Keratinocyte (primary cell): ENCODE measurements around the gene OR4N5.

ENCODE experiments used
- EZH2 ChIP-seq: IDR thresholded peaks from one replicate; pipeline ENCODE4 v1.6.1; 2012; ENCODE audit warnings: inconsistent platforms, mild to moderate bottlenecking, low read length, moderate library complexity
- TF ChIP-seq, protein P1 (sequence below), 3 experiments: IDR thresholded peaks in 1 of 3; conservative IDR thresholded peaks in 1 of 3; optimal IDR thresholded peaks in 1 of 3; 2 replicates in 2 of 3; 3 replicates in 1 of 3; pipeline versions ENCODE3 to v1.5.1; 2011; ENCODE audit warnings: low read length in 3 of 3, mild to moderate bottlenecking in 3 of 3, moderate library complexity in 2 of 3, control low read depth in 1 of 3, inconsistent platforms in 1 of 3; ENCODE audit not compliant: insufficient read depth in 2 of 3; ENCODE audit errors: extremely low read depth in 1 of 3

- TF ChIP-seq, protein P1, sequence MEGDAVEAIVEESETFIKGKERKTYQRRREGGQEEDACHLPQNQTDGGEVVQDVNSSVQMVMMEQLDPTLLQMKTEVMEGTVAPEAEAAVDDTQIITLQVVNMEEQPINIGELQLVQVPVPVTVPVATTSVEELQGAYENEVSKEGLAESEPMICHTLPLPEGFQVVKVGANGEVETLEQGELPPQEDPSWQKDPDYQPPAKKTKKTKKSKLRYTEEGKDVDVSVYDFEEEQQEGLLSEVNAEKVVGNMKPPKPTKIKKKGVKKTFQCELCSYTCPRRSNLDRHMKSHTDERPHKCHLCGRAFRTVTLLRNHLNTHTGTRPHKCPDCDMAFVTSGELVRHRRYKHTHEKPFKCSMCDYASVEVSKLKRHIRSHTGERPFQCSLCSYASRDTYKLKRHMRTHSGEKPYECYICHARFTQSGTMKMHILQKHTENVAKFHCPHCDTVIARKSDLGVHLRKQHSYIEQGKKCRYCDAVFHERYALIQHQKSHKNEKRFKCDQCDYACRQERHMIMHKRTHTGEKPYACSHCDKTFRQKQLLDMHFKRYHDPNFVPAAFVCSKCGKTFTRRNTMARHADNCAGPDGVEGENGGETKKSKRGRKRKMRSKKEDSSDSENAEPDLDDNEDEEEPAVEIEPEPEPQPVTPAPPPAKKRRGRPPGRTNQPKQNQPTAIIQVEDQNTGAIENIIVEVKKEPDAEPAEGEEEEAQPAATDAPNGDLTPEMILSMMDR (optimal IDR thresholded peaks at IDR 0.05 in 1 of 3, IDR thresholded peaks at IDR 0.05 in 1 of 3, conservative IDR thresholded peaks at IDR 0.05 in 1 of 3; ENCODE audit: extremely low read depth in 1 of 3, insufficient read depth in 2 of 3, low read length in 3 of 3): no peak
- no peak for TF ChIP-seq EZH2
Measured at GRCh38 chr14:20143911-20144310, 5.3 kb downstream of the OR4N5 start.
